Panc1 (cell line): ENCODE measurements around the gene CPSF3. TPM values are rescaled to one million over a fixed set of nuclear protein-coding genes. Genes with fewer than 3 reads are reported as not detected.

Experiments used
- ATAC-seq: fragments of 200-7000 bp; cut with Tn5 transposase; 2 replicates; pipeline ENCODE4 v1.9.1; 2020; ENCODE audit warnings: mild to moderate bottlenecking, moderate library complexity
- BruUV-seq: library from RNA; stranded (reverse); fragments of 400-500 nt; replicated peaks from 2 replicates; lab custom pipeline; 2021; lab: Mats Ljungman, UMichigan
- CTCF ChIA-PET: fragments of 300-600 bp; sonication (Branson Sonifier 250); formaldehyde crosslinking; loops from one replicate; lab custom pipeline; 2022; ENCODE audit warnings: antibody characterized with exemption; lab: Charles Lee
- POLR2A ChIA-PET: fragments of 300-600 bp; sonication (Branson Sonifier 250); formaldehyde crosslinking; loops from one replicate; lab custom pipeline; 2022; ENCODE audit warnings: antibody characterized with exemption; lab: Charles Lee
- DNase-seq: peaks from one replicate; pipeline ENCODE4 v3.0.0-alpha.2; 2010; ENCODE audit warnings: low read depth, low spot score
- H3K27ac ChIP-seq: 2 replicates; pipeline ENCODE4 v1.5.1; 2011; ENCODE audit warnings: mild to moderate bottlenecking, low read length, inconsistent platforms
- H3K27me3 ChIP-seq: fragments of 200-500 bp; sonication (Bioruptor generic); 2 replicates; pipeline ENCODE4 v1.6.0; 2014; ENCODE audit warnings: low read length, inconsistent platforms; ENCODE audit not compliant: control insufficient read depth, insufficient read depth
- H3K36me3 ChIP-seq: fragments of 200-500 bp; sonication (Bioruptor generic); 2 replicates; pipeline ENCODE4 v1.5.1; 2014; ENCODE audit warnings: inconsistent platforms, mild to moderate bottlenecking, low read length, moderate library complexity; ENCODE audit not compliant: control insufficient read depth, insufficient read depth
- H3K4me1 ChIP-seq: 2 replicates; pipeline ENCODE4 v1.5.1; 2011; ENCODE audit warnings: inconsistent platforms, mild to moderate bottlenecking, low read length, moderate library complexity; ENCODE audit not compliant: control insufficient read depth, insufficient read depth
- H3K4me3 ChIP-seq, 2 experiments: 2 replicates each; pipeline ENCODE4 v1.5.1; 2011 to 2012; ENCODE audit warnings: low read depth in 2 of 2, low read length in 2 of 2, mild to moderate bottlenecking in 2 of 2, inconsistent platforms in 1 of 2, moderate library complexity in 1 of 2
- H3K9me3 ChIP-seq: fragments of 200-500 bp; sonication (Bioruptor generic); 2 replicates; pipeline ENCODE4 v1.5.1; 2014; ENCODE audit warnings: low read depth, mild to moderate bottlenecking, inconsistent platforms, low read length, moderate library complexity; ENCODE audit not compliant: control insufficient read depth, insufficient read depth
- CTCF ChIP-seq: fragments of 450-650 bp; IDR thresholded peaks from 2 replicates; pipeline ENCODE4 v1.5.1; 2017; ENCODE audit warnings: mild to moderate bottlenecking
- POLR2AphosphoS5 ChIP-seq: IDR thresholded peaks from 2 replicates; pipeline ENCODE4 v1.6.1; 2012; ENCODE audit warnings: mild to moderate bottlenecking, low read depth, low read length, moderate library complexity
- REST ChIP-seq, 2 experiments: IDR thresholded peaks; 2 replicates each; pipeline ENCODE4 v1.6.1; 2011 to 2012; ENCODE audit warnings: low read depth in 2 of 2, control low read depth in 1 of 2, low read length in 1 of 2, mild to moderate bottlenecking in 1 of 2, moderate library complexity in 1 of 2; ENCODE audit not compliant: insufficient read depth in 1 of 2
- SIN3A ChIP-seq: IDR thresholded peaks from 2 replicates; pipeline ENCODE4 v1.6.1; 2012; ENCODE audit warnings: low read depth, mild to moderate bottlenecking, low read length, moderate library complexity, borderline replicate concordance; ENCODE audit not compliant: insufficient read depth
- TCF7L2 ChIP-seq: IDR thresholded peaks from 2 replicates; pipeline ENCODE4 v1.6.1; 2011; ENCODE audit warnings: mild to moderate bottlenecking, low read depth, low read length, inconsistent platforms
- in situ Hi-C: cut with HindIII; loops from 2 replicates; pipeline ENCODE4 v1.10.0; 2016; ENCODE audit warnings: low sequenced_read_pairs, low pct_unique_long_range_greater_than_20kb
- intact Hi-C: fragments of 100-400 bp; cut with micrococcal nuclease; formaldehyde crosslinking; loops from one replicate; pipeline ENCODE4 v1.10.0; 2022; ENCODE audit not compliant: unreplicated experiment
- total RNA-seq: library from RNA; stranded (reverse); gene quantifications from one replicate; pipeline ENCODE4 v1.2.1, GENCODE V29; 2021; ENCODE audit not compliant: unreplicated experiment

The CPSF3 gene
- total RNA-seq, 1 experiment from 2014 or later = 54.1 TPM

GRCh38 chr2:9518780-9519179 is 95.3 kb downstream of the CPSF3 start:
- ChIA-PET CTCF (interaction anchor here (0.7 kb wide), 1 partner anchor 576 kb away, joined by 3 read pairs; no protein-coding TSS in a partner anchor), POLR2A (interaction anchor here (0.6 kb wide), 1 partner anchor 64 kb away, joined by 3 read pairs; no protein-coding TSS in a partner anchor)
- TF ChIP-seq TCF7L2 = no peak
- TF ChIP-seq CTCF = no peak
- no peak for TF ChIP-seq POLR2AphosphoS5
- intact Hi-C loops (no loop called here), in situ Hi-C loops (no loop called here)
- Histone ChIP-seq H3K9me3 (no peaks in the 10 kb centered on the region), H3K27ac (no peak overlapping the region), H3K4me1 (no peaks in the 10 kb centered on the region), H3K36me3 (peaks cover 26% of the 10 kb centered on the region), H3K27me3 (no peaks in the 10 kb centered on the region), H3K4me3 (no peak overlapping the region)
- ATAC-seq (no peak), DNase-seq (no peak)
- no TSS peak for BruUV-seq

GRCh38 chr2:9519250-9519649 is 95.8 kb downstream of the CPSF3 start:
- ChIA-PET CTCF (interaction anchor here (0.7 kb wide), 1 partner anchor 577 kb away, joined by 3 read pairs; no protein-coding TSS in a partner anchor), POLR2A (no interaction called here)
- TF ChIP-seq SIN3A (no peak), TCF7L2 (no peak), POLR2AphosphoS5 (no peak), CTCF (no peak), REST (IDR thresholded peaks at IDR 0.05; ENCODE audit: insufficient read depth in 1 of 2, low read depth in 2 of 2, low read length in 1 of 2) (no peak)
- intact Hi-C loops = no loop called here
- ATAC-seq (no peak), DNase-seq (no peak)
- in situ Hi-C loops = no loop called here
- Histone ChIP-seq H3K36me3 (peaks cover 26% of the 10 kb centered on the region), H3K9me3 (no peaks in the 10 kb centered on the region), H3K4me1 (no peaks in the 10 kb centered on the region), H3K4me3 (no peak overlapping the region), H3K27ac (no peak overlapping the region), H3K27me3 (no peaks in the 10 kb centered on the region)
- BruUV-seq = no TSS peak

Other genes with a start within 250 kb of the CPSF3 start
- 107 TPM for gene ASAP2, start 216.8 kb upstream of the CPSF3 start, total RNA-seq
- 153 TPM for gene ITGB1BP1, start 126 bp upstream of the CPSF3 start, total RNA-seq
- gene IAH1, start 50.9 kb downstream of the CPSF3 start, total RNA-seq = 72.2 TPM
- 50.0 TPM for gene ADAM17, start 132.2 kb downstream of the CPSF3 start, total RNA-seq
- gene YWHAQ, start 207.3 kb downstream of the CPSF3 start, total RNA-seq = 683 TPM